Measurements from ENCODE around the gene ARHGEF40.
A peak's percentile ranks its signal among the peaks of the same experiment; 100 is the strongest.

ARHGEF40 gene

GRCh38 chr14:21059842-21060613 is 10.1 kb upstream of the ARHGEF40 start:
- ChIA-PET CTCF (interaction anchor here (1.0 kb wide), 1 partner anchor 89 kb away, joined by 3 read pairs; no protein-coding TSS in a partner anchor), POLR2A (interaction anchor here (3.7 kb wide), 1 partner anchor 11 kb away, joined by 15 read pairs; no protein-coding TSS in a partner anchor)
- no peak for DNase-seq (ENCODE audit: extremely low spot score)
- TF ChIP-seq ELF4 (IDR thresholded peaks at IDR 0.05) (no peak), SP1 (IDR thresholded peaks at IDR 0.05) (no peak), SUZ12 (IDR thresholded peaks at IDR 0.05) (no peak)

GRCh38 chr14:21060614-21061346 is 9.3 kb upstream of the ARHGEF40 start:
- POLR2A ChIA-PET = interaction anchor here (3.7 kb wide), 1 partner anchor 11 kb away, joined by 15 read pairs; no protein-coding TSS in a partner anchor
- DNase-seq (ENCODE audit: extremely low spot score) = no peak
- CTCF ChIA-PET = interaction anchor here (0.6 to 3.5 kb wide), 2 partner anchors 46 to 48 kb away, joined by 3 to 18 read pairs; no protein-coding TSS in a partner anchor
- TF ChIP-seq PKNOX1 (IDR thresholded peaks at IDR 0.05) (no peak), ZNF384 (IDR thresholded peaks at IDR 0.05) (no peak), ELF4 (IDR thresholded peaks at IDR 0.05) (no peak), FOXA1 (IDR thresholded peaks at IDR 0.05) (no peak), CTBP1 (IDR thresholded peaks at IDR 0.05; ENCODE audit: borderline replicate concordance) (no peak), LEF1 (IDR thresholded peaks at IDR 0.05; ENCODE audit: borderline replicate concordance) (no peak), NFRKB (IDR thresholded peaks at IDR 0.05) (no peak), SUZ12 (IDR thresholded peaks at IDR 0.05) (no peak), BHLHE40 (IDR thresholded peaks at IDR 0.05; ENCODE audit: borderline replicate concordance) (no peak), TARDBP (IDR thresholded peaks at IDR 0.05) (no peak), FOXK2 (IDR thresholded peaks at IDR 0.05) (no peak), SP1 (IDR thresholded peaks at IDR 0.05) (no peak), ARNT (IDR thresholded peaks at IDR 0.05) (no peak)

GRCh38 chr14:21061347-21061668 is 8.8 kb upstream of the ARHGEF40 start:
- no peak for TF ChIP-seq L3MBTL2 (conservative IDR thresholded peaks at IDR 0.05)
- TF ChIP-seq PKNOX1 (IDR thresholded peaks at IDR 0.05) = no peak
- no peak for TF ChIP-seq SUZ12 (IDR thresholded peaks at IDR 0.05)
- TF ChIP-seq BHLHE40 (IDR thresholded peaks at IDR 0.05; ENCODE audit: borderline replicate concordance) = no peak
- TF ChIP-seq LEF1 (IDR thresholded peaks at IDR 0.05; ENCODE audit: borderline replicate concordance) = no peak
- TF ChIP-seq ZNF384 (IDR thresholded peaks at IDR 0.05) = no peak
- no peak for TF ChIP-seq SP1 (IDR thresholded peaks at IDR 0.05)
- TF ChIP-seq NFRKB (IDR thresholded peaks at IDR 0.05) = no peak
- no peak for TF ChIP-seq FOXK2 (IDR thresholded peaks at IDR 0.05)
- no peak for TF ChIP-seq CTBP1 (IDR thresholded peaks at IDR 0.05; ENCODE audit: borderline replicate concordance)
- no peak for TF ChIP-seq FOXM1 (IDR thresholded peaks at IDR 0.05; ENCODE audit: borderline replicate concordance)
- TF ChIP-seq FOXA1 (IDR thresholded peaks at IDR 0.05) = no peak
- no peak for TF ChIP-seq TARDBP (IDR thresholded peaks at IDR 0.05)
- no peak for TF ChIP-seq HDGF (IDR thresholded peaks at IDR 0.05; ENCODE audit: borderline replicate concordance)
- no peak for TF ChIP-seq ELF4 (IDR thresholded peaks at IDR 0.05)
- TF ChIP-seq ARNT (IDR thresholded peaks at IDR 0.05) = no peak
- no peak for DNase-seq (ENCODE audit: extremely low spot score)
- ChIA-PET POLR2A (interaction anchor here (3.7 kb wide), 1 partner anchor 10 kb away, joined by 15 read pairs; no protein-coding TSS in a partner anchor), CTCF (interaction anchor here (0.6 to 3.5 kb wide), 2 partner anchors 47 kb away, joined by 3 to 18 read pairs; no protein-coding TSS in a partner anchor)

GRCh38 chr14:21063479-21063878 is 6.6 kb upstream of the ARHGEF40 start:
- 0 out of 2 replicates have a peak, but pooled peaks have one; percentile 12 for TF ChIP-seq PKNOX1 (IDR thresholded peaks at IDR 0.05)
- TF ChIP-seq FOXA1 (IDR thresholded peaks at IDR 0.05) = no peak
- POLR2A ChIA-PET = interaction anchor here (2.2 to 3.7 kb wide), 2 partner anchors 8 to 41 kb away, joined by 14 to 15 read pairs; no protein-coding TSS in a partner anchor
- DNase-seq (ENCODE audit: extremely low spot score) = peak; percentile 40
- CTCF ChIA-PET = interaction anchor here (0.6 to 3.5 kb wide), 9 partner anchors 23 to 160 kb away, joined by 3 to 18 read pairs (median 4); no protein-coding TSS in a partner anchor

GRCh38 chr14:21066882-21067502 is 3.1 kb upstream of the ARHGEF40 start:
- no peak for DNase-seq (ENCODE audit: extremely low spot score)
- CTCF ChIA-PET = interaction anchor here (0.6 to 4.4 kb wide), 8 partner anchors 22 to 164 kb away, joined by 3 to 73 read pairs (median 4); no protein-coding TSS in a partner anchor
- POLR2A ChIA-PET = interaction anchor here (0.9 to 1.1 kb wide), 4 partner anchors 26 to 37 kb away, joined by 3 to 4 read pairs (median 4); no protein-coding TSS in a partner anchor
- TF ChIP-seq L3MBTL2 (conservative IDR thresholded peaks at IDR 0.05) (no peak), ZNF384 (IDR thresholded peaks at IDR 0.05) (no peak), SP1 (IDR thresholded peaks at IDR 0.05) (no peak), ELF4 (IDR thresholded peaks at IDR 0.05) (no peak), ARNT (IDR thresholded peaks at IDR 0.05) (no peak), CTBP1 (IDR thresholded peaks at IDR 0.05; ENCODE audit: borderline replicate concordance) (no peak), LEF1 (IDR thresholded peaks at IDR 0.05; ENCODE audit: borderline replicate concordance) (no peak), FOXA1 (IDR thresholded peaks at IDR 0.05) (no peak), HDGF (IDR thresholded peaks at IDR 0.05; ENCODE audit: borderline replicate concordance) (no peak), NFRKB (IDR thresholded peaks at IDR 0.05) (no peak), BHLHE40 (IDR thresholded peaks at IDR 0.05; ENCODE audit: borderline replicate concordance) (no peak)
